Esophagus muscularis mucosa (tissue), 4 donors: ENCODE measurements around the gene CDKL5. TPM values are rescaled to one million over a fixed set of nuclear protein-coding genes. Genes with fewer than 3 reads are reported as not detected.

Experiments
- DNase-seq: peaks from one replicate; pipeline ENCODE4 v3.0.0-alpha.2; 2017; ENCODE audit errors: extremely low spot score
- H3K27ac ChIP-seq, 4 donors: fragments of 200-600 bp; sonication (generic); replicated peaks in 1 of 4; 1 replicate in 3 of 4; 2 replicates in 1 of 4; pipeline ENCODE4 v1.5.1; 2016 to 2019; ENCODE audit warnings: mild to moderate bottlenecking in 1 of 4
- H3K27me3 ChIP-seq, 4 donors: fragments of 200-600 bp; sonication (generic); one replicate each; pipeline versions ENCODE4 v1.5.1 to v1.6.0; 2016 to 2019
- H3K36me3 ChIP-seq, 4 donors: fragments of 200-600 bp; sonication (generic); one replicate each; pipeline ENCODE4 v1.5.1; 2016 to 2019
- H3K4me1 ChIP-seq, 4 donors: fragments of 200-600 bp; sonication (generic); one replicate each; pipeline ENCODE4 v1.5.1; 2016 to 2019
- H3K4me3 ChIP-seq, 4 donors: fragments of 200-600 bp; sonication (generic); 1 replicate in 2 of 4; 2 replicates in 2 of 4; pipeline ENCODE4 v1.5.1; 2016 to 2019; ENCODE audit warnings: mild to moderate bottlenecking in 4 of 4, moderate library complexity in 1 of 4
- H3K9me3 ChIP-seq, 4 donors: fragments of 200-600 bp; sonication (generic); 1 replicate in 3 of 4; 2 replicates in 1 of 4; pipeline ENCODE4 v1.5.1; 2016 to 2019
- EP300 ChIP-seq: sonication (generic); formaldehyde crosslinking; IDR thresholded peaks from one replicate; pipeline ENCODE4 v1.6.1; 2017; ENCODE audit warnings: antibody characterized with exemption
- POLR2A ChIP-seq: fragments of 450-650 bp; IDR thresholded peaks from one replicate; pipeline ENCODE4 v1.6.1; 2017; ENCODE audit warnings: antibody characterized with exemption, moderate library complexity, mild to moderate bottlenecking, low read depth
- POLR2AphosphoS5 ChIP-seq, 2 donors: sonication (generic); formaldehyde crosslinking; IDR thresholded peaks; one replicate each; pipeline ENCODE4 v1.6.1; 2017; ENCODE audit warnings: antibody characterized with exemption in 2 of 2
- WGBS: methylation state at CpG from one replicate; pipeline ENCODE4 v1.1.5; 2018; 5-methylcytosine and 5-hydroxymethylcytosine counted together
- intact Hi-C: fragments of 100-400 bp; cut with DNase I; formaldehyde crosslinking; loops from one replicate; pipeline ENCODE4 v1.15.1; 2023
- total RNA-seq, 4 donors: library from RNA; depleted of rRNA; stranded (reverse); fragments of >200 nt; gene quantifications; one replicate each; pipeline versions ENCODE4 v1.1.0 to v1.2.1, GENCODE V29; 2016
- TF ChIP-seq, protein P1 (sequence below), 3 experiments: fragments of 200-600 bp in 2 of 3; fragments of 450-650 bp in 1 of 3; sonication (generic) in 2 of 3; IDR thresholded peaks; one replicate each; pipeline ENCODE4 v1.5.1; 2017 to 2019; ENCODE audit warnings: antibody characterized with exemption in 3 of 3, mild to moderate bottlenecking in 2 of 3, moderate library complexity in 1 of 3

Gene CDKL5
- total RNA-seq, 4 donors from 2014 or later, result 3.7 to 6.5 (median 4.6) TPM

DNA sequence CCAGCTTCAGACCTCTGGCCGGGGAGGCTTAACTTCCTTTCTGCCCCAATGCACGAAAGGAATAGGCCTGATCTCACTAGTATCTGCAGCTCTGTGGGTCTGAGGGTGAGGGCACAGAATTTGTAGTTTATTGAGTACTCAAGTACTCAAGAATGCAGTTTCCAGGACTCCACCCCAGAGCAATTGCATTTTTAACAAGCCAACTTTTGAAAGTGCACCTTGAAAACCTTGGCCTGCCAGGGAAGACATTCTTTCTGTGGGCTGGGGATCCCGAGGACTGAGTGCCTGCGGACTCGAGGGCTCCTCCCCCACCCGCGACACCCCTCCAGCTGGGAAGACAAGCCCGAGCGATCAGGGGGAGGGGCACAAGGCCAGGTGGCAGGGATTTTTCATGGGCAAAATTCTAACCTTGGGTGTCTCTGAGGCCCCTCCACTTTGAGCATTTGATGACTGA is 224.1 kb downstream of the CDKL5 start:
- DNase-seq, result no peak
- Histone ChIP-seq H3K27me3 (no peaks in the 10 kb centered on the region), H3K9me3 (no peaks in the 10 kb centered on the region), H3K4me3 (no peak overlapping the region), H3K4me1 (no peaks in the 10 kb centered on the region), H3K27ac (no peak overlapping the region), H3K36me3 (no peaks in the 10 kb centered on the region)
- intact Hi-C loops, result no loop called here
- TF ChIP-seq POLR2A (no peak), EP300 (no peak), POLR2AphosphoS5 (IDR thresholded peaks at IDR 0.05) (no peak)
- TF ChIP-seq, protein P1, sequence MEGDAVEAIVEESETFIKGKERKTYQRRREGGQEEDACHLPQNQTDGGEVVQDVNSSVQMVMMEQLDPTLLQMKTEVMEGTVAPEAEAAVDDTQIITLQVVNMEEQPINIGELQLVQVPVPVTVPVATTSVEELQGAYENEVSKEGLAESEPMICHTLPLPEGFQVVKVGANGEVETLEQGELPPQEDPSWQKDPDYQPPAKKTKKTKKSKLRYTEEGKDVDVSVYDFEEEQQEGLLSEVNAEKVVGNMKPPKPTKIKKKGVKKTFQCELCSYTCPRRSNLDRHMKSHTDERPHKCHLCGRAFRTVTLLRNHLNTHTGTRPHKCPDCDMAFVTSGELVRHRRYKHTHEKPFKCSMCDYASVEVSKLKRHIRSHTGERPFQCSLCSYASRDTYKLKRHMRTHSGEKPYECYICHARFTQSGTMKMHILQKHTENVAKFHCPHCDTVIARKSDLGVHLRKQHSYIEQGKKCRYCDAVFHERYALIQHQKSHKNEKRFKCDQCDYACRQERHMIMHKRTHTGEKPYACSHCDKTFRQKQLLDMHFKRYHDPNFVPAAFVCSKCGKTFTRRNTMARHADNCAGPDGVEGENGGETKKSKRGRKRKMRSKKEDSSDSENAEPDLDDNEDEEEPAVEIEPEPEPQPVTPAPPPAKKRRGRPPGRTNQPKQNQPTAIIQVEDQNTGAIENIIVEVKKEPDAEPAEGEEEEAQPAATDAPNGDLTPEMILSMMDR (IDR thresholded peaks at IDR 0.05), result no peak
- 49% methylated on average over 9 of the region's 9 CpGs for WGBS

DNA sequence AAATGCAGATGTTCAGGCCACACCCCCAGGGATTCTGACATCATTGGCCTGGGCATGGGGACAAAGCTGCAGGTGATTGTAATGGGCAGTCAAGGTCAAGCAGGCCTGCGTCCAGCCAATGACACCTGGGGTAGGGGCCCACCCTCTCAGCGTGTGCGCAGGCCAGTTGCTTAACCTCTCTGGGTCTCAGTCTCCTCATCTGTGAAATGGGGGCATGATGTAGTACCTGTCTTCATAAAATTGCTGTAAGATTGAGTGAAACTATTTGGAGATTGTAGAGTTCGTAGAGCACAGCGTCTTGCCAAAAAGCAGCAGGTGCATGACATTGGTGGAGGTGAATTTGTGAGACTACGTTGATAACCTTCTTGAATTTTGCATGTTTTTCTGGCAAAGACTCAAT is 225.3 kb downstream of the CDKL5 start:
- no peaks in the 10 kb centered on the region for H3K27me3 ChIP-seq
- H3K36me3 ChIP-seq, result no peaks in the 10 kb centered on the region
- no peak for DNase-seq
- intact Hi-C loops, result no loop called here
- no peaks in the 10 kb centered on the region for H3K4me1 ChIP-seq
- no peaks in the 10 kb centered on the region for H3K9me3 ChIP-seq
- H3K27ac ChIP-seq, result no peak overlapping the region
- no peak overlapping the region for H3K4me3 ChIP-seq
- no peak for TF ChIP-seq POLR2A
- TF ChIP-seq, protein P1 (IDR thresholded peaks at IDR 0.05), result no peak
- TF ChIP-seq EP300, result no peak
- TF ChIP-seq POLR2AphosphoS5 (IDR thresholded peaks at IDR 0.05), result no peak
- WGBS, result 99% methylated on average over 5 of the region's 6 CpGs

DNA sequence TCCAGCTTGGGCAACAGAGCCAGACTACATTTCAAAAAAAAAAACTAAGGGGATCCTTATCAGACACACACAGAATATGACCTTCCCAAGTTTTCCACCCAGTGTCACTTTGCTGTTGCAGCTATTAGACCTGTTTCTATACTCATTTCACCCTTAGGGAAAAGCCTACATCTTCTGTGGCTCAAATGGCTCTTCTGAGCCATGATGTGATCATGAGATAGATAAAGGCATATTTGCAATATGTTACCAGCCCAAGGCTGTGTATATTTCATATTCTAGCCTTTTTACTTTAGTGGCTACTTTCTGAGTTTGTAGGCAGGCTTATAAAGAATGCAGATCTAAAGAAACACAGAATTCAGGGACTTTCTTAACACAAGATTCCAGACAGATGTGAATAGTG is 227.2 kb downstream of the CDKL5 start:
- Histone ChIP-seq H3K9me3 (no peaks in the 10 kb centered on the region), H3K4me1 (no peaks in the 10 kb centered on the region), H3K27ac (no peak overlapping the region), H3K27me3 (no peaks in the 10 kb centered on the region), H3K36me3 (no peaks in the 10 kb centered on the region), H3K4me3 (no peak overlapping the region)
- DNase-seq, result no peak
- TF ChIP-seq EP300 (no peak), POLR2AphosphoS5 (IDR thresholded peaks at IDR 0.05) (no peak), POLR2A (no peak)
- TF ChIP-seq, protein P1 (IDR thresholded peaks at IDR 0.05), result no peak
- intact Hi-C loops, result no loop called here

DNA sequence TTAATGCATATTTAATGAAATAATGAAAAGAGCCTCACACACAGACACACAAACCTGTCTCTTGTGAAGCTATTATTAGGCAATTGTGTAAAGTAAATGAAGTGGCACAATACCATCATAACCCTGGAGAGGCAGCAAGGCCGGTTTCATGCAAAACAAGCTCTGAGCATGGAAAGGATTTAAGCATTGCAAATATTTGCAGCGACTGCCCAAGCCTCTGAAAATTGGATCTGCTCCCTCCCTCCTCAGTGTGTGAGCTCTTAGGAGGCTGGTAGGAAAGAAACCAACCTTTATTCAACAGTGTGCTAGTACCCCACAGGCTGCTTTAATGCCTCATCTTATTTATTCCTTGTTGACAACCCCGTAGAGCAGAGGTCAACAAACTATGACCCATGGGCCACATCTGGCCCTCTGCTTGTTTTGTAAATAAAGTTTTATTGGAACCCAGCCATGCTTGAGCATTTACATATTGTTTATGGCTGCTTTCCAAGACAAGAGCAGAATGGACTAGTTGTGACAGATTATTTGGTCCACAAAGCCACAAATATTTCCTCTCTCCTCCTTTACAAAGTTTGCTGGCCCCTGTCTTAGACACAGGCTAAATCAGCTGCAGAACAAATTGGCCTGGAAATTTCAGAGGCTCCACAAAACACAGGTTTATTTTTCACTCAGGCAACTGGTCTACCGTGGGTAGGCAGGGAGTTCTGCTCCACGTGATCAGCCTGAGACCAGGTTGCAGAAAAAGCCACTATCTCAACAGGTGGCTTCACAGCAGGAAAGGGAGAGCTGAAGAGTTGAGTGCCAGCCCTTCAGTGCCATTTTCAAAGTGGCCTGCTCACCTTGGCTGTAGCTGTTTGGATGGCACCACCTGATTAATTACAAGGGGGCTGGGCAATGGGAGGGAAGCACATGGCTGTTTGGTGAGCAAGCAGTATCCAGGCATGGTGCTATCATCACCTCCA is 229.7 kb downstream of the CDKL5 start:
- TF ChIP-seq POLR2A (no peak), POLR2AphosphoS5 (IDR thresholded peaks at IDR 0.05) (no peak), EP300 (no peak)
- TF ChIP-seq, protein P1 (IDR thresholded peaks at IDR 0.05), result no peak
- H3K27ac ChIP-seq, result no peak overlapping the region
- no peak for DNase-seq
- no peaks in the 10 kb centered on the region for H3K27me3 ChIP-seq
- H3K4me3 ChIP-seq, result no peak overlapping the region
- H3K4me1 ChIP-seq, result no peaks in the 10 kb centered on the region
- intact Hi-C loops, result no loop called here
- H3K36me3 ChIP-seq, result no peaks in the 10 kb centered on the region
- H3K9me3 ChIP-seq, result no peaks in the 10 kb centered on the region
- 36% methylated on average over 5 of the region's 5 CpGs for WGBS
